Calu3 (cell line): ENCODE measurements around the gene STK16. TPM values are rescaled to one million over a fixed set of nuclear protein-coding genes. Genes with fewer than 3 reads are reported as not detected.

ENCODE experiments used
- BruUV-seq: library from RNA; stranded (reverse); fragments of 400-500 nt; replicated peaks from 2 replicates; lab custom pipeline; 2021; lab: Mats Ljungman, UMichigan
- CTCF ChIA-PET: fragments of 300-600 bp; sonication (Branson Sonifier 250); formaldehyde crosslinking; loops from one replicate; lab custom pipeline; 2022; ENCODE audit warnings: antibody characterized with exemption; lab: Charles Lee
- DNase-seq: peaks from one replicate; pipeline ENCODE4 v3.0.0; 2022
- H3K27ac Mint-ChIP-seq: one replicate; pipeline ENCODE4 v1.8.0; 2022; ENCODE audit warnings: mixed read lengths; ENCODE audit not compliant: unreplicated experiment
- H3K27me3 Mint-ChIP-seq: one replicate; pipeline ENCODE4 v1.8.0; 2022; ENCODE audit warnings: mixed read lengths; ENCODE audit not compliant: unreplicated experiment
- H3K36me3 Mint-ChIP-seq: one replicate; pipeline ENCODE4 v1.8.0; 2022; ENCODE audit warnings: mild to moderate bottlenecking, moderate library complexity, mixed read lengths; ENCODE audit not compliant: insufficient read depth, unreplicated experiment
- H3K4me1 Mint-ChIP-seq: one replicate; pipeline ENCODE4 v1.8.0; 2022; ENCODE audit warnings: mild to moderate bottlenecking, low read depth, mixed read lengths; ENCODE audit not compliant: unreplicated experiment
- H3K4me3 Mint-ChIP-seq: one replicate; pipeline ENCODE4 v1.8.0; 2022; ENCODE audit warnings: mild to moderate bottlenecking, low read depth, moderate library complexity, mixed read lengths; ENCODE audit not compliant: unreplicated experiment
- H3K9me3 Mint-ChIP-seq: one replicate; pipeline ENCODE4 v1.8.0; 2022; ENCODE audit warnings: low read depth, mixed read lengths; ENCODE audit not compliant: unreplicated experiment
- intact Hi-C: fragments of 100-400 bp; cut with micrococcal nuclease; formaldehyde crosslinking; loops from one replicate; pipeline ENCODE4 v1.10.0; 2022; ENCODE audit not compliant: unreplicated experiment
- microRNA-seq: library from miRNA; unstranded; fragments of <30 nt; microRNA quantifications from one replicate; pipeline ENCODE4 v1.2.0, GENCODE V29; 2022
- total RNA-seq: library from RNA; stranded (reverse); gene quantifications from 2 replicates; pipeline ENCODE4 v1.2.3, GENCODE V29; 2022
- TF ChIP-seq, protein P1 (sequence below): fragments of 200-600 bp; IDR thresholded peaks from one replicate; pipeline ENCODE4 v1.8.0; 2022; ENCODE audit warnings: antibody characterized with exemption; ENCODE audit not compliant: unreplicated experiment

The STK16 gene
- total RNA-seq, 1 experiment from 2014 or later = 26.7 TPM

DNA sequence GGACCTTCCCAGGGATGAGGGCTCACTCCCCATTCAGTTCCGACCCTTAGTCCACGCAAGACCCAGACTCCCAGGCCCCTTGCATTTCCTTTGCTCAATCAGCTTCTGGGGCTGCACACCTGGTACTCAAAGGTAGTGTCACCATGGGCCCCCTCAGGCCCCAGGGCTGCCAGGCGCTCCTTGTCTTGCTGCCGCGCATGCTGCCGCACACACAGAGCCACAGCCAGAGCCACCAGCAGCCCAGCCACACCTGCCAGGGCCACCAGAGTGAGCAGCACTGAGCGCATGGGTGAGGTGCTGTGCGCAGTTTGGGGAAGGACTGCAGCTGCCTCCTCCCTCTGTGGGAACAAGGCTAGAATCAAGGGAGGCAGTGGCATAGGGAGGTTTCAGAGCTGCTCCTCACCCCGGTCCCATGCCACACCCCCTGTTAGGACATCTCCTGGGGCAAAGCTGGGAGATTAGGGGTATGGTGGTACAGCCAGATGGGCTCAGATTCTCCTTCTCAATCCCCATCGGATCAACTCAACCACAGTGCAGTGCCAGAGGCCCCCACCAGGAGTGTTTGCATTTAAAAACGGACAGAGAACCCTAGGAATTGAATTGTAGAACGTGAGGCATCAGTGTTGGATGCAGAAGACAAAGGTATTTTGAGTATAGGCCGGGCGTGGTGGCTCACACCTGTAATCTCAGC lies 52.6 kb downstream of the STK16 start:
- CTCF ChIA-PET = no interaction called here
- no peaks in the 10 kb centered on the region for H3K4me1 Mint-ChIP-seq
- intact Hi-C loops = loop anchor here (1.0 to 5.0 kb wide), 3 partner anchors 46 to 138 kb away; partner anchors contain the start of genes CNPPD1, NHEJ1, RETREG2 and TUBA4A
- TF ChIP-seq, protein P1, sequence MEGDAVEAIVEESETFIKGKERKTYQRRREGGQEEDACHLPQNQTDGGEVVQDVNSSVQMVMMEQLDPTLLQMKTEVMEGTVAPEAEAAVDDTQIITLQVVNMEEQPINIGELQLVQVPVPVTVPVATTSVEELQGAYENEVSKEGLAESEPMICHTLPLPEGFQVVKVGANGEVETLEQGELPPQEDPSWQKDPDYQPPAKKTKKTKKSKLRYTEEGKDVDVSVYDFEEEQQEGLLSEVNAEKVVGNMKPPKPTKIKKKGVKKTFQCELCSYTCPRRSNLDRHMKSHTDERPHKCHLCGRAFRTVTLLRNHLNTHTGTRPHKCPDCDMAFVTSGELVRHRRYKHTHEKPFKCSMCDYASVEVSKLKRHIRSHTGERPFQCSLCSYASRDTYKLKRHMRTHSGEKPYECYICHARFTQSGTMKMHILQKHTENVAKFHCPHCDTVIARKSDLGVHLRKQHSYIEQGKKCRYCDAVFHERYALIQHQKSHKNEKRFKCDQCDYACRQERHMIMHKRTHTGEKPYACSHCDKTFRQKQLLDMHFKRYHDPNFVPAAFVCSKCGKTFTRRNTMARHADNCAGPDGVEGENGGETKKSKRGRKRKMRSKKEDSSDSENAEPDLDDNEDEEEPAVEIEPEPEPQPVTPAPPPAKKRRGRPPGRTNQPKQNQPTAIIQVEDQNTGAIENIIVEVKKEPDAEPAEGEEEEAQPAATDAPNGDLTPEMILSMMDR = no peak
- BruUV-seq = no TSS peak
- no peaks in the 10 kb centered on the region for H3K9me3 Mint-ChIP-seq
- no peak for DNase-seq
- no peak overlapping the region for H3K4me3 Mint-ChIP-seq
- H3K27ac Mint-ChIP-seq = no peak overlapping the region
- H3K27me3 Mint-ChIP-seq = peaks cover 38% of the 10 kb centered on the region
- peaks cover 8% of the 10 kb centered on the region for H3K36me3 Mint-ChIP-seq

GRCh38 chr2:219298759-219299371 lies 53.6 kb downstream of the STK16 start:
- intact Hi-C loops = loop anchor here (1.0 to 5.0 kb wide), 3 partner anchors 47 to 139 kb away; partner anchors contain the start of genes CNPPD1, NHEJ1, RETREG2 and TUBA4A
- peaks cover 5% of the 10 kb centered on the region for H3K36me3 Mint-ChIP-seq
- peaks cover 48% of the 10 kb centered on the region for H3K27me3 Mint-ChIP-seq
- no peak overlapping the region for H3K27ac Mint-ChIP-seq
- H3K4me1 Mint-ChIP-seq = no peaks in the 10 kb centered on the region
- BruUV-seq = no TSS peak
- peak; percentile 94 for DNase-seq
- TF ChIP-seq, protein P1 = peak; percentile 95
- CTCF ChIA-PET = interaction anchor here (0.6 kb wide), 1 partner anchor 76 kb away, joined by 5 read pairs; no protein-coding TSS in a partner anchor
- H3K9me3 Mint-ChIP-seq = no peaks in the 10 kb centered on the region
- no peak overlapping the region for H3K4me3 Mint-ChIP-seq

GRCh38 chr2:219299372-219299760 lies 54.1 kb downstream of the STK16 start:
- Mint-ChIP-seq H3K27me3 (peaks cover 53% of the 10 kb centered on the region), H3K36me3 (peaks cover 4% of the 10 kb centered on the region), H3K4me3 (no peak overlapping the region), H3K9me3 (no peaks in the 10 kb centered on the region), H3K4me1 (no peaks in the 10 kb centered on the region), H3K27ac (no peak overlapping the region)
- TF ChIP-seq, protein P1 = no peak
- CTCF ChIA-PET = interaction anchor here (0.6 kb wide), 1 partner anchor 76 kb away, joined by 5 read pairs; no protein-coding TSS in a partner anchor
- no TSS peak for BruUV-seq
- DNase-seq = no peak
- intact Hi-C loops = loop anchor here (5.0 kb wide), 2 partner anchors 47 to 122 kb away; partner anchors contain the start of genes CNPPD1, RETREG2, TUBA4A and TUBA4B

Small RNA genes lying within 50 kb of the gene (microRNA-seq; reads per million reads assigned to microRNA genes)
- not detected for gene MIR153-1

Other genes starting within 250 kb of the STK16 start
- gene CFAP65, start 204.0 kb upstream of the STK16 start, total RNA-seq = 0.68 and 1.3 TPM in 2 replicates
- 9.0 and 15.8 TPM in 2 replicates for gene IHH, start 184.6 kb upstream of the STK16 start, total RNA-seq
- 12.1 and 12.4 TPM in 2 replicates for gene NHEJ1, start 84.7 kb upstream of the STK16 start, total RNA-seq
- 4.4 and 6.0 TPM in 2 replicates for gene SLC23A3, start 75.5 kb upstream of the STK16 start, total RNA-seq
- 40.6 and 42.9 TPM in 2 replicates for gene CNPPD1, start 68.6 kb upstream of the STK16 start, total RNA-seq
- 67.9 and 69.7 TPM in 2 replicates for gene RETREG2, start 67.2 kb upstream of the STK16 start, total RNA-seq
- gene ZFAND2B, start 38.7 kb upstream of the STK16 start, total RNA-seq = 25.7 and 30.0 TPM in 2 replicates
- 11.7 and 12.1 TPM in 2 replicates for gene ABCB6, start 26.5 kb upstream of the STK16 start, total RNA-seq
- gene ATG9A, start 15.8 kb upstream of the STK16 start, total RNA-seq = 36.6 and 42.4 TPM in 2 replicates
- gene ANKZF1, start 15.7 kb upstream of the STK16 start, total RNA-seq = 44.1 and 56.6 TPM in 2 replicates
- gene GLB1L, start within 50 bp of the STK16 start, total RNA-seq = 7.6 and 12.1 TPM in 2 replicates
- gene TUBA4B, start 7.8 kb downstream of the STK16 start, total RNA-seq = not detected in 2 replicates
- gene TUBA4A, start 8.4 kb downstream of the STK16 start, total RNA-seq = 68.8 and 97.9 TPM in 2 replicates
- gene DNAJB2, start 33.9 kb downstream of the STK16 start, total RNA-seq = 55.1 and 68.2 TPM in 2 replicates
- not detected in 2 replicates for gene PTPRN, start 63.9 kb downstream of the STK16 start, total RNA-seq
- gene RESP18, start 87.3 kb downstream of the STK16 start, total RNA-seq = not detected in 2 replicates
- 70.3 and 75.1 TPM in 2 replicates for gene DNPEP, start 142.4 kb downstream of the STK16 start, total RNA-seq
- gene DES, start 172.9 kb downstream of the STK16 start, total RNA-seq = not detected in 2 replicates
- 13.4 and 16.7 TPM in 2 replicates for gene SPEG, start 189.4 kb downstream of the STK16 start, total RNA-seq